Measurements from ENCODE around the gene SRC.

DNA sequence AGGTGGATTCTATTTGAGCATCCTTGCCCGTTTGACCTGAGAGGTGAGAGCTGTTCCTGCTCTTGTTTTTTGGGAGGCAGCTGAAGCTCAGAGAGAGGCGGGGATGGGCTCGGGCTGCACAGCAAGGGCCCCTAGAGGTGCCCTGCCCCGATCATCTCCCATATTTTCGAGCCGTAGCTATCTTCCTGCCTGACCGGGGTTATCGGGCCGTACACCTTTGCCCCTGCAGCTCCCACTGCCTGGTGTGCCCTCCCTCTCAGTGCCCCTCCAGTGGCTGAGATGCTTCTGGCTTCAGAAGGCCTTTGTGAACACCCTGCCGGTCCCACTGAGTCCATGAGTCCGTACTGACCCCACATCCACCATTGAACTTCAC is 6.7 kb downstream of the SRC start:
- TF ChIP-seq POLR2AphosphoS5 (IDR thresholded peaks at IDR 0.05; ENCODE audit: borderline replicate concordance, low read depth, low read length) (no peak), EZH2 (IDR thresholded peaks at IDR 0.05) (no peak), FOXP2 (optimal IDR thresholded peaks at IDR 0.05; ENCODE audit: control extremely low read depth, extremely low read length, insufficient read depth) (no peak)
